Heart left ventricle (tissue), 13 donors: ENCODE results near the gene EVX2.

Experiments used
- CTCF ChIP-seq, 12 donors: fragments of 200-600 bp; sonication (generic) in 4 of 12; IDR thresholded peaks; one replicate each; pipeline versions ENCODE4 v1.5.0 to v1.8.0; 2018 to 2022; ENCODE audit warnings: antibody characterized with exemption in 12 of 12, mild to moderate bottlenecking in 5 of 12
- POLR2A ChIP-seq, 2 donors: fragments of 450-650 bp; IDR thresholded peaks; one replicate each; pipeline ENCODE4 v1.6.1; 2017; ENCODE audit warnings: antibody characterized with exemption in 2 of 2, mild to moderate bottlenecking in 2 of 2, moderate library complexity in 2 of 2
- donor health status: ischemic (EF 13 %, LVEDD 7.1; RV severe dilation, severe dysfunction).
- donor health status: DM: no; HTN: yes; CAD: no.
- donor health status: DM: no; HTN: no; CAD: no.
- donor health status: ischemic (EF 25% LVEDD 6.9; RV normal size, moderate dysfunction).
- donor health status: ischemic (EF 25% LVEDD 5.7; RV mildly dilated, moderate dysfunction).
- donor health status: ischemic (EF 35%, LVEDD 5.7; RV mildly dilated, moderate dysfunction).
- donor health status: nonischemic (EF 11% LVEDD 7.7; RV severe dilation, severe dysfunction).
- donor health status: DM: yes; HTN: yes; CAD: no.
- donor health status: PGD.
- donor health status: ischemic (EF 29% LVEDD 5.4; RV normal size, mild dysfunction).
- donor health status: nonischemic (EF 23%, LVEDD 6.1; RV moderate dilation, normal function).

- TF ChIP-seq CTCF (IDR thresholded peaks at IDR 0.05) (no peak), POLR2A (IDR thresholded peaks at IDR 0.05) (no peak)
Observed at GRCh38 chr2:176063958-176064357, 19.8 kb downstream of the EVX2 start.
